AG08396 (cell line): Measurements from ENCODE around the gene SMIM43.

Experiments
- DNase-seq: peaks from one replicate; pipeline ENCODE4 v3.0.0; 2012; ENCODE audit warnings: low spot score, mixed read lengths

SMIM43 gene

GRCh38 chr4:121783210-121783609 is 18.2 kb upstream of the SMIM43 start:
- no peak for DNase-seq

- peak; percentile 43 for DNase-seq
Observed at GRCh38 chr4:121778991-121779628, 14.1 kb upstream of the SMIM43 start.

GRCh38 chr4:121777625-121778024 is 12.7 kb upstream of the SMIM43 start:
- DNase-seq: no peak

- no peak for DNase-seq
Observed at GRCh38 chr4:121776610-121777401, 11.8 kb upstream of the SMIM43 start.

GRCh38 chr4:121773883-121774282 is 8.9 kb upstream of the SMIM43 start:
- no peak for DNase-seq

- DNase-seq: no peak
Observed at GRCh38 chr4:121771869-121772268, 6.9 kb upstream of the SMIM43 start.

GRCh38 chr4:121769341-121769740 is 4.4 kb upstream of the SMIM43 start:
- no peak for DNase-seq

- DNase-seq: no peak
Observed at GRCh38 chr4:121767166-121767565, 2.2 kb upstream of the SMIM43 start.

- DNase-seq: no peak
Observed at GRCh38 chr4:121765971-121766538, 1.1 kb upstream of the SMIM43 start.

- no peak for DNase-seq
Observed at GRCh38 chr4:121765368-121765705, 373 bp upstream of the SMIM43 start.

- DNase-seq: no peak
Observed at GRCh38 chr4:121764303-121764701, 662 bp downstream of the SMIM43 start.

- DNase-seq: no peak
Observed at GRCh38 chr4:121760205-121760604, 4.8 kb downstream of the SMIM43 start.

- DNase-seq: no peak
Observed at GRCh38 chr4:121758925-121759568, 5.9 kb downstream of the SMIM43 start.

- DNase-seq: peak; percentile 29
Observed at GRCh38 chr4:121752142-121752541, 12.8 kb downstream of the SMIM43 start.

- DNase-seq: no peak
Observed at GRCh38 chr4:121749225-121749624, 15.7 kb downstream of the SMIM43 start.

- DNase-seq: no peak
Observed at GRCh38 chr4:121742794-121743193, 22.2 kb downstream of the SMIM43 start.

- DNase-seq: no peak
Observed at GRCh38 chr4:121741751-121742150, 23.2 kb downstream of the SMIM43 start.

GRCh38 chr4:121740796-121741409 is 24.1 kb downstream of the SMIM43 start:
- DNase-seq: no peak

- DNase-seq: no peak
Observed at GRCh38 chr4:121739575-121739974, 25.4 kb downstream of the SMIM43 start.

- peak; percentile 20 for DNase-seq
Observed at GRCh38 chr4:121738780-121739535, 26.0 kb downstream of the SMIM43 start.

- DNase-seq: no peak
Observed at GRCh38 chr4:121737846-121738554, 27.0 kb downstream of the SMIM43 start.
